ENCODE results near the gene PIAS4. TPM values are rescaled to one million over a fixed set of nuclear protein-coding genes. Genes with fewer than 3 reads are reported as not detected.

Gene PIAS4
- total and polyA plus RNA-seq, 2 donors (not counting 3 experiments of a cell fraction or from before 2014, with no cell fraction given) = 26.2 to 46.2 TPM

- Histone ChIP-seq H3K9me3 (replicated peaks; ENCODE audit: control insufficient read depth, insufficient read depth, low read length) (no peaks in the 10 kb centered on the region), H3K4me1 (ENCODE audit: control insufficient read depth, extremely low read depth, insufficient read depth, low read length) (peaks cover 25% of the 10 kb centered on the region), H3K36me3 (ENCODE audit: control insufficient read depth in 2 of 2, extremely low read depth in 1 of 2, insufficient read depth in 2 of 2, low read length in 2 of 2) (peaks cover 0 to 5% of the 10 kb centered on the region in 2 experiments), H3K9me1 (replicated peaks; ENCODE audit: control insufficient read depth, extremely low read depth, insufficient read depth, low read length) (no peaks in the 10 kb centered on the region), H3K27ac (ENCODE audit: insufficient read depth, low read depth, low read length) (peak overlapping the region; percentile 23), H3K27me3 (ENCODE audit: control insufficient read depth in 2 of 2, insufficient read depth in 2 of 2, low read length in 2 of 2) (no peaks in the 10 kb centered on the region), H3K4me3 (replicated peaks in 1 of 3; ENCODE audit: insufficient read depth in 1 of 3, low read depth in 1 of 3, low read length in 3 of 3) (peak overlapping the region in 1 of 3 experiments; percentile 15), H2AFZ (ENCODE audit: low read depth, low read length) (no peak overlapping the region), H4K20me1 (replicated peaks; ENCODE audit: control insufficient read depth, extremely low read depth, insufficient read depth, low read length) (no peaks in the 10 kb centered on the region), H3K4me2 (ENCODE audit: insufficient read depth, low read length) (peak overlapping the region; percentile 19), H3K9ac (replicated peaks; ENCODE audit: extremely low read depth, insufficient read depth, low read length) (peak overlapping the region; percentile 22), H3K79me2 (ENCODE audit: control insufficient read depth, insufficient read depth, low read length) (peaks cover 85% of the 10 kb centered on the region)
- DNase-seq (ENCODE audit: low read depth, low spot score) = no peak
- POLR2A ChIA-PET = no interaction called here
- BruUV-seq (replicated peaks) = no TSS peak
- TF ChIP-seq, protein P1, sequence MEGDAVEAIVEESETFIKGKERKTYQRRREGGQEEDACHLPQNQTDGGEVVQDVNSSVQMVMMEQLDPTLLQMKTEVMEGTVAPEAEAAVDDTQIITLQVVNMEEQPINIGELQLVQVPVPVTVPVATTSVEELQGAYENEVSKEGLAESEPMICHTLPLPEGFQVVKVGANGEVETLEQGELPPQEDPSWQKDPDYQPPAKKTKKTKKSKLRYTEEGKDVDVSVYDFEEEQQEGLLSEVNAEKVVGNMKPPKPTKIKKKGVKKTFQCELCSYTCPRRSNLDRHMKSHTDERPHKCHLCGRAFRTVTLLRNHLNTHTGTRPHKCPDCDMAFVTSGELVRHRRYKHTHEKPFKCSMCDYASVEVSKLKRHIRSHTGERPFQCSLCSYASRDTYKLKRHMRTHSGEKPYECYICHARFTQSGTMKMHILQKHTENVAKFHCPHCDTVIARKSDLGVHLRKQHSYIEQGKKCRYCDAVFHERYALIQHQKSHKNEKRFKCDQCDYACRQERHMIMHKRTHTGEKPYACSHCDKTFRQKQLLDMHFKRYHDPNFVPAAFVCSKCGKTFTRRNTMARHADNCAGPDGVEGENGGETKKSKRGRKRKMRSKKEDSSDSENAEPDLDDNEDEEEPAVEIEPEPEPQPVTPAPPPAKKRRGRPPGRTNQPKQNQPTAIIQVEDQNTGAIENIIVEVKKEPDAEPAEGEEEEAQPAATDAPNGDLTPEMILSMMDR (IDR thresholded peaks at IDR 0.05; ENCODE audit: extremely low read depth in 1 of 2, insufficient read depth in 1 of 2, low read depth in 1 of 2, low read length in 2 of 2) = no peak
- TF ChIP-seq POLR2A (IDR thresholded peaks at IDR 0.05; ENCODE audit: low read depth, low read length) (no peak), JUN (IDR thresholded peaks at IDR 0.05; ENCODE audit: borderline replicate concordance, insufficient read depth, insufficient read length, low read depth) (no peak), EZH2 (IDR thresholded peaks at IDR 0.05; ENCODE audit: borderline replicate concordance, low read depth, low read length, severe bottlenecking) (no peak), FOS (IDR thresholded peaks at IDR 0.05; ENCODE audit: borderline replicate concordance, insufficient read depth, low read length) (no peak), MYC (IDR thresholded peaks at IDR 0.05; ENCODE audit: low read depth, low read length) (no peak), GATA2 (IDR thresholded peaks at IDR 0.05; ENCODE audit: insufficient read depth, insufficient read length, low read depth, low read length) (no peak), POLR2AphosphoS5 (IDR thresholded peaks at IDR 0.05; ENCODE audit: insufficient read depth, low read depth, low read length) (no peak), MAX (IDR thresholded peaks at IDR 0.05; ENCODE audit: insufficient read depth, insufficient read length) (no peak)
- dilution Hi-C loops (cut with MboI; ENCODE audit: extremely low pct_ligation_motif_present, low sequenced_read_pairs) (no loop called here), intact Hi-C loops (cut with micrococcal nuclease) (loop anchor here (5.0 kb wide), 1 partner anchor 55 kb away; the partner anchor contains the start of gene PIAS4)
- no peak for FAIRE-seq
- CTCF ChIA-PET = no interaction called here
These were observed 54.3 kb downstream of the PIAS4 start for GRCh38 chr19:4061683-4062418.
